Caco-2 (cell line): Measurements from ENCODE around the gene ATF7IP. TPM values are rescaled to one million over a fixed set of nuclear protein-coding genes. Genes with fewer than 3 reads are reported as not detected.

Source experiments
- BruUV-seq: library from RNA; stranded (reverse); fragments of 400-500 nt; replicated peaks from 2 replicates; lab custom pipeline; 2021; lab: Mats Ljungman, UMichigan
- CTCF ChIA-PET: fragments of 300-600 bp; sonication (Branson Sonifier 250); formaldehyde crosslinking; loops from one replicate; lab custom pipeline; 2022; ENCODE audit warnings: antibody characterized with exemption; lab: Charles Lee
- POLR2A ChIA-PET: fragments of 300-600 bp; sonication (Branson Sonifier 250); formaldehyde crosslinking; loops from one replicate; lab custom pipeline; 2022; ENCODE audit warnings: antibody characterized with exemption; lab: Charles Lee
- DNase-seq, 2 experiments: peaks; one replicate each; pipeline versions ENCODE4 v3.0.0 to v3.0.0-alpha.2; 2020 to 2022
- H3K27me3 ChIP-seq: replicated peaks from 2 replicates; pipeline ENCODE4 v1.6.0; 2011; ENCODE audit warnings: low read length; ENCODE audit not compliant: control insufficient read depth, insufficient read depth
- H3K36me3 ChIP-seq: 2 replicates; pipeline ENCODE4 v1.5.1; 2011; ENCODE audit warnings: low read length; ENCODE audit not compliant: control insufficient read depth, insufficient read depth
- H3K4me1 ChIP-seq: fragments of 250-450 bp; sonication (Bioruptor Pico); 2 replicates; pipeline ENCODE4 v1.5.1; 2020; ENCODE audit warnings: mild to moderate bottlenecking
- H3K4me3 ChIP-seq: 2 replicates; pipeline ENCODE4 v1.5.1; 2011; ENCODE audit warnings: low read depth, mild to moderate bottlenecking, control low read depth, low read length
- H3K9me3 ChIP-seq: fragments of 250-450 bp; sonication (Bioruptor Pico); 2 replicates; pipeline ENCODE4 v1.5.1; 2020; ENCODE audit warnings: mild to moderate bottlenecking, moderate library complexity
- H3K27ac Mint-ChIP-seq: one replicate; pipeline ENCODE4 v1.8.0; 2022; ENCODE audit warnings: mixed read lengths; ENCODE audit not compliant: unreplicated experiment
- H3K27me3 Mint-ChIP-seq: one replicate; pipeline ENCODE4 v1.8.0; 2022; ENCODE audit warnings: mixed read lengths; ENCODE audit not compliant: insufficient read depth, unreplicated experiment
- H3K36me3 Mint-ChIP-seq: one replicate; pipeline ENCODE4 v1.8.0; 2022; ENCODE audit warnings: mild to moderate bottlenecking, mixed read lengths; ENCODE audit not compliant: insufficient read depth, unreplicated experiment
- H3K4me1 Mint-ChIP-seq: one replicate; pipeline ENCODE4 v1.8.0; 2022; ENCODE audit warnings: low read depth, mixed read lengths; ENCODE audit not compliant: unreplicated experiment
- H3K4me3 Mint-ChIP-seq: one replicate; pipeline ENCODE4 v1.8.0; 2022; ENCODE audit warnings: mild to moderate bottlenecking, moderate library complexity, mixed read lengths; ENCODE audit not compliant: unreplicated experiment
- H3K9me3 Mint-ChIP-seq: one replicate; pipeline ENCODE4 v1.8.0; 2022; ENCODE audit warnings: mixed read lengths; ENCODE audit not compliant: unreplicated experiment
- CTCF ChIP-seq, 2 experiments: fragments of 200-600 bp in 1 of 2; IDR thresholded peaks; 1 replicate in 1 of 2; 2 replicates in 1 of 2; pipeline versions ENCODE4 v1.5.1 to v1.8.0; 2011 to 2022; ENCODE audit warnings: antibody characterized with exemption in 1 of 2, control low read depth in 1 of 2, inconsistent platforms in 1 of 2, low read depth in 1 of 2, low read length in 1 of 2, mild to moderate bottlenecking in 1 of 2, moderate library complexity in 1 of 2; ENCODE audit not compliant: insufficient read depth in 1 of 2, severe bottlenecking in 1 of 2, unreplicated experiment in 1 of 2
- intact Hi-C: fragments of 100-400 bp; cut with micrococcal nuclease; formaldehyde crosslinking; loops from one replicate; pipeline ENCODE4 v1.10.0; 2022; ENCODE audit not compliant: unreplicated experiment
- total RNA-seq: library from RNA; stranded (reverse); gene quantifications from 2 replicates; pipeline ENCODE4 v1.2.3, GENCODE V29; 2022

Gene ATF7IP
- total RNA-seq, 1 experiment from 2014 or later: 107 TPM

- POLR2A ChIA-PET: interaction anchor here (0.6 kb wide), 1 partner anchor 17 kb away, joined by 4 read pairs; no protein-coding TSS in a partner anchor
- no peak for TF ChIP-seq CTCF (IDR thresholded peaks at IDR 0.05; ENCODE audit: insufficient read depth in 1 of 2, low read depth in 1 of 2, low read length in 1 of 2, severe bottlenecking in 1 of 2, unreplicated experiment in 1 of 2)
- Histone ChIP-seq H3K9me3 (no peaks in the 10 kb centered on the region), H3K4me3 (no peak overlapping the region), H3K36me3 (no peaks in the 10 kb centered on the region), H3K4me1 (peaks cover 14% of the 10 kb centered on the region), H3K27me3 (no peaks in the 10 kb centered on the region)
- Mint-ChIP-seq H3K36me3 (peaks cover 44% of the 10 kb centered on the region), H3K9me3 (no peaks in the 10 kb centered on the region), H3K27me3 (no peaks in the 10 kb centered on the region), H3K4me1 (peaks cover 10% of the 10 kb centered on the region), H3K4me3 (no peak overlapping the region), H3K27ac (peak overlapping the region; percentile 31)
- no TSS peak for BruUV-seq
- CTCF ChIA-PET: no interaction called here
- DNase-seq: no peak
- intact Hi-C loops: loop anchor here (5.0 kb wide), 4 partner anchors 143 to 273 kb away; partner anchors contain the start of gene ATF7IP
Observed at GRCh38 chr12:14510574-14510973, 145.1 kb downstream of the ATF7IP start.

- peak; percentile 82 to 92 for DNase-seq
- Histone ChIP-seq H3K4me3 (no peak overlapping the region), H3K9me3 (no peaks in the 10 kb centered on the region), H3K4me1 (peaks cover 14% of the 10 kb centered on the region), H3K36me3 (no peaks in the 10 kb centered on the region), H3K27me3 (no peaks in the 10 kb centered on the region)
- peaks cover 24% of the 10 kb centered on the region for H3K36me3 Mint-ChIP-seq
- ChIA-PET CTCF (interaction anchor here (0.6 to 1.8 kb wide), 6 partner anchors 40 to 276 kb away, joined by 3 to 11 read pairs (median 4); partner anchors contain the start of gene ATF7IP), POLR2A (no interaction called here)
- H3K4me3 Mint-ChIP-seq: peak overlapping the region; percentile 47
- peaks cover 16% of the 10 kb centered on the region for H3K4me1 Mint-ChIP-seq
- H3K27ac Mint-ChIP-seq: peak overlapping the region; percentile 68
- peak; percentile 71 to 87 for TF ChIP-seq CTCF (IDR thresholded peaks at IDR 0.05; ENCODE audit: insufficient read depth in 1 of 2, low read depth in 1 of 2, low read length in 1 of 2, severe bottlenecking in 1 of 2, unreplicated experiment in 1 of 2)
- H3K27me3 Mint-ChIP-seq: no peaks in the 10 kb centered on the region
- intact Hi-C loops: loop anchor here (1.0 to 5.0 kb wide), 8 partner anchors 53 to 277 kb away; partner anchors contain the start of genes ATF7IP and PLBD1
- no TSS peak for BruUV-seq
- no peaks in the 10 kb centered on the region for H3K9me3 Mint-ChIP-seq
Observed at GRCh38 chr12:14514154-14514842, 148.8 kb downstream of the ATF7IP start.

- Histone ChIP-seq H3K9me3 (no peaks in the 10 kb centered on the region), H3K36me3 (no peaks in the 10 kb centered on the region), H3K4me1 (peaks cover 14% of the 10 kb centered on the region), H3K27me3 (no peaks in the 10 kb centered on the region), H3K4me3 (no peak overlapping the region)
- no peak for TF ChIP-seq CTCF (IDR thresholded peaks at IDR 0.05; ENCODE audit: insufficient read depth in 1 of 2, low read depth in 1 of 2, low read length in 1 of 2, severe bottlenecking in 1 of 2, unreplicated experiment in 1 of 2)
- H3K36me3 Mint-ChIP-seq: peaks cover 22% of the 10 kb centered on the region
- no TSS peak for BruUV-seq
- no peaks in the 10 kb centered on the region for H3K27me3 Mint-ChIP-seq
- POLR2A ChIA-PET: no interaction called here
- H3K9me3 Mint-ChIP-seq: no peaks in the 10 kb centered on the region
- peaks cover 16% of the 10 kb centered on the region for H3K4me1 Mint-ChIP-seq
- DNase-seq: no peak
- H3K4me3 Mint-ChIP-seq: no peak overlapping the region
- no peak overlapping the region for H3K27ac Mint-ChIP-seq
- intact Hi-C loops: loop anchor here (1.0 to 5.0 kb wide), 8 partner anchors 52 to 278 kb away; partner anchors contain the start of genes ATF7IP and PLBD1
- CTCF ChIA-PET: interaction anchor here (0.6 to 1.8 kb wide), 2 partner anchors 105 to 150 kb away, joined by 4 to 11 read pairs; no protein-coding TSS in a partner anchor
Observed at GRCh38 chr12:14514946-14515345, 149.5 kb downstream of the ATF7IP start.
